IPS-20b (cell line): ENCODE results near the gene DMBT1.

Experiments
- H3K27ac ChIP-seq: one replicate; pipeline ENCODE4 v1.5.1; 2013; ENCODE audit warnings: low read length
- H3K27me3 ChIP-seq: 2 replicates; pipeline ENCODE4 v1.6.1; 2013; ENCODE audit warnings: mild to moderate bottlenecking, low read length, inconsistent platforms; ENCODE audit not compliant: insufficient read depth
- H3K36me3 ChIP-seq: 2 replicates; pipeline ENCODE4 v1.6.1; 2013; ENCODE audit warnings: low read depth, mild to moderate bottlenecking, inconsistent platforms, low read length, moderate library complexity; ENCODE audit not compliant: insufficient read depth
- H3K4me1 ChIP-seq: 2 replicates; pipeline ENCODE4 v1.6.1; 2013; ENCODE audit warnings: mild to moderate bottlenecking, control low read depth, inconsistent platforms, low read length, moderate library complexity; ENCODE audit not compliant: insufficient read depth
- H3K4me3 ChIP-seq: 2 replicates; pipeline ENCODE4 v1.5.1; 2013; ENCODE audit warnings: mild to moderate bottlenecking, low read length, inconsistent platforms
- H3K9ac ChIP-seq: 2 replicates; pipeline ENCODE4 v1.6.1; 2013; ENCODE audit warnings: low read depth, mild to moderate bottlenecking, inconsistent platforms, low read length, moderate library complexity
- H3K9me3 ChIP-seq: 2 replicates; pipeline ENCODE4 v1.6.1; 2013; ENCODE audit warnings: mild to moderate bottlenecking, low read depth, low read length, inconsistent platforms; ENCODE audit not compliant: insufficient read depth

Gene DMBT1

DNA sequence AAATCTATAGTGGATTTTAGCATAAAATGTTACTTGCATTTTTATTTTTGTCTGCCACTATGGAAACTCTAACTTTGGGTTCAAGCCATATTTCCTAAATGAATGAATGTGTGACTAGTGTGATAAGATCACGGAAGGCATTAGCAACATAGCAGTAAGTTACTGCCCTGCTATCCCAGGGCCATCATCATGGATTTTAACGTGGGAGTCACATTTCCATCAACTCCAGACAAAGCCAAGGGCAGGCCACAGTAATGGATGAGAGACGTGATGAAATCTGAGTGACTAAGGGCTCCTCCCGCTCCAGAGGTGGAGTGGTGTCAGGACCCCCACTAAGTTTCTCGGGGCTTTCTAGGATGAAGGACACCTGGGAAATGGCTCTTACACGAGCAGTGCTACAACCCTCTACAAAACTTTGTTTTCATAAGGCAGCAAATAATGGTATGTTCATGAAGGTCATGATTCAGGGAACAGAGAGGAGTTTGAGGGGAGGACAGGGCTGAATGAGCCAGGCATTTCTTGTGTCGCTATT lies 104.8 kb downstream of the DMBT1 start:
- no peaks in the 10 kb centered on the region for H3K9me3 ChIP-seq
- no peaks in the 10 kb centered on the region for H3K27me3 ChIP-seq
- no peaks in the 10 kb centered on the region for H3K36me3 ChIP-seq
- H3K9ac ChIP-seq: no peak overlapping the region
- H3K4me1 ChIP-seq: no peaks in the 10 kb centered on the region
- no peak overlapping the region for H3K4me3 ChIP-seq
- H3K27ac ChIP-seq: no peak overlapping the region

DNA sequence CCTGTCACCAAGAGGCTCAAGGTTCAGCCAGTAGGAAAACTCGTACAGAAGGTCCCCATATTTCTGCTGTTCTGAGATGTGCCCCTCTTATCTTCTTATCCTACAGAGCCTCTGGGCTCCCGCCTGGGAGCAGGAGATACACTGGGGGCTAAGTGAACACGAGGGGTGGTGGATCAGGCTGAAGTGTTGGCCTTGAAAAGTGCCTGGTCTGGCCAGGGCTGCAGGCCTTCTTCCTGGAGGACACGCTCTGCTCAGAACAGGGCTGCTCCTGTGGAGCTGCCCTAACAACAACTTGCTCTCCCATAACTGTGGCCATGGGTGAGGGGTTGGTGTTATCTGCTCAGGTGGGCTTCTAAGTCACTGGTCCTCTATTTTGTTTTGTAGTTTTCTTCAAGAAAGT lies 105.4 kb downstream of the DMBT1 start:
- Histone ChIP-seq H3K9ac (no peak overlapping the region), H3K9me3 (no peaks in the 10 kb centered on the region), H3K27ac (no peak overlapping the region), H3K36me3 (no peaks in the 10 kb centered on the region), H3K4me3 (no peak overlapping the region), H3K27me3 (no peaks in the 10 kb centered on the region), H3K4me1 (no peaks in the 10 kb centered on the region)

DNA sequence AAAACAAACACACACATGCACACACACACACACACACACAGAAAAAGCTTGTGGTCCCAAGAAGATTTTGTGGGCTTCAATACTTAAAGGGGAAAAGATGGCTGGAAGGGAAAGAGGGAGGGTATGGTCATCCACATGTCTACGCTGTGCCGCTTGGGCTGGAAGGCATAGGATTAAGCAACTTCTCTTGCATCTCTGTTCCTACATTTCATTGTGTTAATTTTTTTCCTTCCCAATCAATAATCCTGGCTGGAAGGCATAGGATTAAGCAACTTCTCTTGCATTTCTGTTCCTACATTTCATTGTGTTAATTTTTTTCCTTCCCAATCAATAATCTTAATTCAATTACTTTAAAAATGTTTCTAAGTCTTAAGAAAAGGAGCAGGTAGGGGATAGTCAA lies 108.5 kb downstream of the DMBT1 start:
- Histone ChIP-seq H3K36me3 (no peaks in the 10 kb centered on the region), H3K27ac (no peak overlapping the region), H3K4me3 (no peak overlapping the region), H3K4me1 (no peaks in the 10 kb centered on the region), H3K9me3 (no peaks in the 10 kb centered on the region), H3K27me3 (no peaks in the 10 kb centered on the region), H3K9ac (no peak overlapping the region)

DNA sequence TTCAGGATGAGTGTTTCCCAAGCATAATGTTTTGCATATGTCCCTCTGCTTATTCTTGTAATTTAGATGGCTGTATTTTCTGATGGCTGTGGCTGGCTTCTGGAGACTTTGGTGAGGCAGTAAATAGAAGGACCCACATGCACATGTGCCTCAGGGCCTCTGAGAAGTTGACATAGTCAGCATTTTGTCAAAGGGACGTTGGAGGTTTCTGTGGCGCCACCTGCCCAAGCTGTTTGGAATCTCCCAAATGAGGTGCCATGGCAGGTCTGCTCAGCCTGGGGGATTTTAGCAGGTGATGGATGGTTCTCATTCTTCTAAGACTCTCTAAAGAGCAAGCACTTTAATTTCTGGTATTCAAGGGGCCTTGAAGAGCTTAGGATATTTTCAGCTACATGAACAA lies 109.3 kb downstream of the DMBT1 start:
- no peaks in the 10 kb centered on the region for H3K36me3 ChIP-seq
- no peaks in the 10 kb centered on the region for H3K4me1 ChIP-seq
- H3K9me3 ChIP-seq: no peaks in the 10 kb centered on the region
- H3K27me3 ChIP-seq: no peaks in the 10 kb centered on the region
- no peak overlapping the region for H3K27ac ChIP-seq
- H3K9ac ChIP-seq: no peak overlapping the region
- no peak overlapping the region for H3K4me3 ChIP-seq

GRCh38 chr10:122671355-122671754 lies 110.8 kb downstream of the DMBT1 start:
- Histone ChIP-seq H3K9ac (no peak overlapping the region), H3K9me3 (no peaks in the 10 kb centered on the region), H3K27me3 (no peaks in the 10 kb centered on the region; the same call in 1 of the 2 replicates), H3K4me1 (no peaks in the 10 kb centered on the region), H3K4me3 (no peak overlapping the region), H3K27ac (no peak overlapping the region), H3K36me3 (no peaks in the 10 kb centered on the region)

DNA sequence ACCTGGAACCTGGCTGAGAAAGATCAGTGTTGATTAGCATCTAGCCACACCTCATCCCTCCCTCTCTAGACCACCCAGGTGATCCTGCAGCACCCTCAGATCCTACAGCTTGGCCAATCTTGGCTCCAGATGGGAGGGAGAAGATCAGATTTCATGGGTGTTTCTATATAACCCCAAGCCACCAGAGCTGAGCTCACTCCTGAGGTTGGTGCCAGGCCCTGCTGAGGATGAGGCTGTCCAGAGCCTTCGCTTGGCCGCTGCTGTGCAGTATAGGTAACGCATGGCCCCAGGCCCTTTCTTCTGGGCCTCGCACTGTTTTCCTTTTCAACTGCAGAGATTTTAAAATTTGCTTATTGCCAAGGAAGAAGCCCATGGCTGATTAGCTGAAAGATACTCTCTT lies 112.1 kb downstream of the DMBT1 start:
- no peaks in the 10 kb centered on the region for H3K9me3 ChIP-seq
- H3K36me3 ChIP-seq: no peaks in the 10 kb centered on the region

GRCh38 chr10:122673269-122673668 lies 112.7 kb downstream of the DMBT1 start:
- Histone ChIP-seq H3K36me3 (no peaks in the 10 kb centered on the region), H3K4me3 (no peak overlapping the region), H3K9me3 (no peaks in the 10 kb centered on the region), H3K4me1 (no peaks in the 10 kb centered on the region), H3K27ac (no peak overlapping the region), H3K9ac (no peak overlapping the region), H3K27me3 (no peaks in the 10 kb centered on the region; the same call in 1 of the 2 replicates)

More for the DNA sequence above, 112.1 kb downstream of the DMBT1 start:
- Histone ChIP-seq H3K4me3 (no peak overlapping the region), H3K27me3 (no peaks in the 10 kb centered on the region; the same call in 1 of the 2 replicates), H3K4me1 (no peaks in the 10 kb centered on the region), H3K9ac (no peak overlapping the region), H3K27ac (no peak overlapping the region)

DNA sequence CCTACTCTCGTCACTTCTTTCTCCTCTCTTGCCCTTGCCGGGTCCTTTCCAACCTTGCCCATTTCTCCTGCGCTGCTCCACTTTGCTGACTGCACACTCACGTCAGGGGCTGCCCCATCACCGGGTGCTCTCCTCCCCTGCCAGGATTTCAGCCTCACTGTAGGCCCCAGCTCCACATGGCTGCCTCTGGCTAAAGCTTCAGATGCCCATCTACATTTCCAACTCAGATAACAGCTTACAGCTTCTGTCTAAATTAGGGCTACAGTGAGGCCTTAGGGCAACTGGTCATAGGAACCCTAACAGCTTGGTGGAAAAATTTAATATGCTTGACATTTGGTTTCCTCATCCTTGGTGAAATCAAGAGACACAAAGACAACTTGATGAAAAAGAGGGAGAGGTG lies 113.2 kb downstream of the DMBT1 start:
- Histone ChIP-seq H3K27me3 (no peaks in the 10 kb centered on the region; the same call in 1 of the 2 replicates), H3K9ac (no peak overlapping the region), H3K36me3 (no peaks in the 10 kb centered on the region), H3K9me3 (no peaks in the 10 kb centered on the region), H3K4me1 (no peaks in the 10 kb centered on the region), H3K4me3 (no peak overlapping the region), H3K27ac (no peak overlapping the region)

DNA sequence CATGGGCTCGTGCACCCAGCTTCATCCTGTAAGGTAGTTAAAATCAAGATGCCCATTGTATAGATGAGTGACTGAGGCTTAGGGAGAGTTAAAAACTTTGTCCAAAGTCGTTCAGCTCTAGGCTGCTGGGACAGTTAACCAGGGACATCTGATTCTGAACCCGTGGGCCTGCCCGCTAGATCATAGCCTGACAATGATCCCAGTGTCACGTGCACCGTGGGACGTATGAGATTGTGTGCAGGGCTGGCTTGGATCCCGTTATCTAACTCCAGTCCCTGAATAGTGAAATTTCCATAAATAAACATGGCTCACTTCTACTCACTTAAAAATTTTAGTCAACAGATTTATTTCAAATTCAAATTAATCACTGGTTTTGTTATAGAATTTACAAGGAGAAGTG lies 114.2 kb downstream of the DMBT1 start:
- no peaks in the 10 kb centered on the region for H3K9me3 ChIP-seq

DNA sequence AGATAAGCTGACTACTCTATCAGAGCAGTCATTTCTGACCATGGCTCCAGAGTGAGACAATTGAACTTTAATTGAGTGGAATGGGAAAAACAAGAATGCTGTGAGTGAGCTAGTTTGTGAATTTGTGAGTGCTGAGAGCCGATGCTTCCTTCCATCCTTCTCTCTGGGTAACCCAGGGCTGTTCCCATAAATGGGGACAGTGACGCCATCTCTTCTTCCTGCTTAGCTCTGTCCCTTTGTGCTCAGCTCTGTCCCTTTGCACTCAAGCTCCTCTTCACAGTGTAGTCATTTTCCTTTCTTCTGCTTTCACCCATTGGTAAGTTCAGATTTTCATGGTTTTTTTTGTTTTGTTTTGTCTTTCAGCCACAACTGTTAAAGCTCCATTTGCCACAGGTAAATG lies 114.7 kb downstream of the DMBT1 start:
- Histone ChIP-seq H3K4me3 (no peak overlapping the region), H3K9me3 (no peaks in the 10 kb centered on the region), H3K27ac (no peak overlapping the region), H3K36me3 (no peaks in the 10 kb centered on the region), H3K9ac (no peak overlapping the region), H3K27me3 (no peaks in the 10 kb centered on the region; the same call in none of the 2 replicates), H3K4me1 (no peaks in the 10 kb centered on the region)

More for the DNA sequence above, 114.2 kb downstream of the DMBT1 start:
- no peaks in the 10 kb centered on the region for H3K4me1 ChIP-seq
- H3K27ac ChIP-seq: no peak overlapping the region
- H3K27me3 ChIP-seq: no peaks in the 10 kb centered on the region; the same call in 1 of the 2 replicates
- no peaks in the 10 kb centered on the region for H3K36me3 ChIP-seq
- no peak overlapping the region for H3K4me3 ChIP-seq
- H3K9ac ChIP-seq: no peak overlapping the region

- Histone ChIP-seq H3K4me1 (no peaks in the 10 kb centered on the region), H3K4me3 (no peak overlapping the region), H3K27me3 (no peaks in the 10 kb centered on the region; the same call in none of the 2 replicates), H3K9ac (no peak overlapping the region), H3K36me3 (no peaks in the 10 kb centered on the region), H3K27ac (no peak overlapping the region), H3K9me3 (no peaks in the 10 kb centered on the region)
These were observed 117.7 kb downstream of the DMBT1 start for GRCh38 chr10:122678266-122678665.

DNA sequence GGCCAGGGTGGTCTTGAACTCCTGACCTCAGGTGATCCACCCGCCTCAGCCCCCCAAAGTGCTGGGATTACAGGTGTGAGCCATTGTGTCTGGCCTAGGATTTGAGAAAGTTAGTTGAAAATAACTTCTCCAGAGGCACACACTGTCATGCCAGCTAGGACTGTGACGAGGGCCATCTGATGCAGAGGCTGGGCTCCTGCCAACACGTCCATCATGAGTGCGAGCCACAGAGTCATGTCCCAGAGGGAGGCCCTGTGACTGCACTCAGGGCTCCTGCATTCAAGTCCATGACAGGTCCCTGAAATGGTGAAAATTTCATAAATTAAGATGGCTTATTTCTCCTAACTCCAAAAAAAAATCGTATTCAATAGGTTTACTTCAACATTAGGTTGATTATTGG lies 122.0 kb downstream of the DMBT1 start:
- Histone ChIP-seq H3K4me1 (no peaks in the 10 kb centered on the region), H3K27ac (no peak overlapping the region), H3K4me3 (no peak overlapping the region), H3K27me3 (peaks cover 5% of the 10 kb centered on the region), H3K9me3 (no peaks in the 10 kb centered on the region), H3K9ac (no peak overlapping the region), H3K36me3 (no peaks in the 10 kb centered on the region)
